ENCODE results near the gene APBA2. TPM values are rescaled to one million over a fixed set of nuclear protein-coding genes. Genes with fewer than 3 reads are reported as not detected.
"Not testable (repeated sequence)": the region's sequence is repeated elsewhere in the genome, so short reads cannot be mapped to it uniquely, and the experiment has no call there.

Gene APBA2
- total RNA-seq, 2 donors from 2014 or later = 9.1 to 9.8 TPM

DNA sequence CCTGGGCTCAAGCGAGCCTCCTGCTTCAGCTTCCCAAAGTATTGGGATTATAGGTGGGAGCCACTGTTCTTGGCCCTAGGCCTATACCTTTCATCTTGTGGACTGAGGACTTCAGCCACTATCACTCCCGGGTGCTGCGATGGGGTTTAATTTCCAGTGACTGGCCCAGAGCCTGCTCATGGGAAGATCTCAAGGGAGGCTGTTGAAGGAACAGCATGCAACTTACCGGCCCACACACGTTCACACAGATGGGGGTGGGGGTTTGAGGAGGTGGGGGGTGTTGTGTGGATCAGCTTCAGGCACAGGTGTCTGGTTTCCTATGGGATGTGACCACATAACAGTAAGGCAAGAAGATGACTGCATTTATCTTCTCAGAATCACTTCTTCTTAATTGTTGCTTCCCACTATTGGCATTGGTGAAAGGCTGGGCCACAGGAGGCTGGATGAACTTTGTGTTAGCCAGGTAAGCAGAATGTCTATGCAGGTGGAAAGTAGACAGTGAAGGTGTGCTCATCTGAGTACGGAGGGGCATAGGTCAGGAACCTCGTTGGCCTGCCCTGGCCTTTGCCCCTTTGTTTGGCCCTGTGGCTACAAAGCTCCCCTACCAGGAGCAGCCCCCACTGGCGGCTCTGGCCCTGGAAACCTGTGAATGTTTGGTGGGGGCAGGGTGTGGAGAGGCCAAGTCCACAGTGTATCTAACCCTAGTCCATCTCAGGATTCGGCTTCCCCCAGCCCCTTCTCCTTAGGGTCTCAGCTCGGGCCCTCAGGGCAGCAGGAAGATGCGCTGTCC lies 1.4 kb upstream of the APBA2 start:
- no peak overlapping the region for H3K27ac Mint-ChIP-seq
- no peaks in the 10 kb centered on the region for H3K27me3 Mint-ChIP-seq (ENCODE audit: low read depth)
- ATAC-seq (replicated peaks in 1 of 2) = no peak
- peaks cover 22% of the 10 kb centered on the region for H3K4me1 Mint-ChIP-seq (ENCODE audit: low read depth)
- no peaks in the 10 kb centered on the region for H3K9me3 Mint-ChIP-seq
- DNase-seq = no peak
- no peaks in the 10 kb centered on the region for H3K36me3 Mint-ChIP-seq (ENCODE audit: insufficient read depth in 2 of 2)
- H3K4me3 Mint-ChIP-seq = peak overlapping the region; percentile 67 to 70

DNA sequence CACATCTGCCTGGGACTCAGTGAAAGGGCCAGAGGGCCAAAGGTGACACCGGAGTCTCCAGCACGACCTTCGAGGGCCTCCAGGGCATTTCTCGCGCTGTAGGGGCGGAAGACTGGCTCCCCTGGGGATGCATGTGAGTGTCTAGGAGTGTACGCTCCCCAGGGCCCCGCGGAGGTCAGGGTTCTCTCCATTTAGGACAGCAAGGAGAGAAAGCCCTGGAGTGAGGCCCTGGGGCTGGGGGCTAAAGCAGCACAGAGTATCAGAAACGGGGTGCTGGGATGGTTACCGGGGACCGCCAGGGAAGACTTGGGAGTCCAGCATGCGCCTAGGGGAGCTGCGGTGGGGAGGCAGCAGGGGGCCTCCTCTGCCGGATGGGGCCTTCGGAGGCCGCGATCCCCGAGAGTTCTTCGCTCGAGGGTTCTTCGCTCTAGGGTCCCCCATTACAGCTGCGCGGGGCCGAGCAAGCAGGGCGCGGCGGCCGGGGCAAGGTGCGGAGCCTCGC lies 595 bp upstream of the APBA2 start:
- peak in 1 of 2 donors; percentile 14 for ATAC-seq (replicated peaks in 1 of 2)
- peak overlapping the region; percentile 67 to 70 for H3K4me3 Mint-ChIP-seq
- no peak overlapping the region for H3K27ac Mint-ChIP-seq
- no peaks in the 10 kb centered on the region for H3K9me3 Mint-ChIP-seq
- peak in 1 of 2 donors; percentile 15 for DNase-seq
- H3K4me1 Mint-ChIP-seq (ENCODE audit: low read depth) = peaks cover 30% of the 10 kb centered on the region
- H3K36me3 Mint-ChIP-seq (ENCODE audit: insufficient read depth in 2 of 2) = no peaks in the 10 kb centered on the region
- no peaks in the 10 kb centered on the region for H3K27me3 Mint-ChIP-seq (ENCODE audit: low read depth)

DNA sequence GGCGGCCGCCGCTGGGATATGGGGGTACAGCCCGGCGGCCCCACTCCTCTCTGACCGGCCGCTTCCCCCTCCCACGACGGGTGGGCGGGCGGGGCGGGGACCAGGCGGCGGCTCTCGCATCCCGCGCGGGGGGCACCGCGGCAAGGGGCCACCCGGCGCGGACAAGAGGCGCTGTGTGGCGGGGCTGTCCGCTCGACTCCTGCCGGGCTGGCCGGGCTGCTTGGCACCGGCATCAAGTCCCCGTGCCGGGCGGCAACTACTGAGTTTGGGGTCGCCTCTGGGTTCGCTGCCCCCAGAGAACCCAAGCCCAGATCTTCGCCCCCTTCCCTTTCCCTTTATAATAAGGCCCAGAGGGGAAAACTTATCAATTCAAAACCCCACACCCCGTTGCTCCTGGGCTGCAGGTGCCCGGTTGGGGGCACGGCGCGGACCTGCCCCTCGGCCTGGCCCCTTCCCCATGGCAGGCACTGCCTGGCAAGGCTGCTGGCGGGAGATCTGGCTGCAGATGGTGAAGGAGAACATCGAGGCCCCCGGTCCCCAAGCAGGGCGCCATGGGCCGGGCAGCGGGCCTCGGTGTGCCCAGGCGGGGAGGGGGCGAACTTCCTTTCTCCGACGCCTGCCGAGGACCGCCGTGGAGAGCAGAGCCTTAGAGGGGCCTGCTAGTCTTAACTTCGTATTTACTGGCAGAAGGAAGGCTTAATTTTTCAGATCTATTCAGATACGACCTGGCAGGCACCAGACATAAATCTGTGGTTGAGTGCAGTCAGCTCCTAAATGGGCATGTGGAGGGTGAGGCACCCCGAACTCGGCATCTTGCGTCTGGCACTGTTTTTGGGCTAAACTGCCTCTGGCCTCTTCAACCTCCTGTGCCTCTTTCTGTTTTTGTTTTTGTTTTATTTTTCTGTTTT lies 911 bp downstream of the APBA2 start:
- Mint-ChIP-seq H3K4me3 (peak overlapping the region; percentile 76 to 86), H3K36me3 (ENCODE audit: insufficient read depth in 2 of 2) (no peaks in the 10 kb centered on the region)

DNA sequence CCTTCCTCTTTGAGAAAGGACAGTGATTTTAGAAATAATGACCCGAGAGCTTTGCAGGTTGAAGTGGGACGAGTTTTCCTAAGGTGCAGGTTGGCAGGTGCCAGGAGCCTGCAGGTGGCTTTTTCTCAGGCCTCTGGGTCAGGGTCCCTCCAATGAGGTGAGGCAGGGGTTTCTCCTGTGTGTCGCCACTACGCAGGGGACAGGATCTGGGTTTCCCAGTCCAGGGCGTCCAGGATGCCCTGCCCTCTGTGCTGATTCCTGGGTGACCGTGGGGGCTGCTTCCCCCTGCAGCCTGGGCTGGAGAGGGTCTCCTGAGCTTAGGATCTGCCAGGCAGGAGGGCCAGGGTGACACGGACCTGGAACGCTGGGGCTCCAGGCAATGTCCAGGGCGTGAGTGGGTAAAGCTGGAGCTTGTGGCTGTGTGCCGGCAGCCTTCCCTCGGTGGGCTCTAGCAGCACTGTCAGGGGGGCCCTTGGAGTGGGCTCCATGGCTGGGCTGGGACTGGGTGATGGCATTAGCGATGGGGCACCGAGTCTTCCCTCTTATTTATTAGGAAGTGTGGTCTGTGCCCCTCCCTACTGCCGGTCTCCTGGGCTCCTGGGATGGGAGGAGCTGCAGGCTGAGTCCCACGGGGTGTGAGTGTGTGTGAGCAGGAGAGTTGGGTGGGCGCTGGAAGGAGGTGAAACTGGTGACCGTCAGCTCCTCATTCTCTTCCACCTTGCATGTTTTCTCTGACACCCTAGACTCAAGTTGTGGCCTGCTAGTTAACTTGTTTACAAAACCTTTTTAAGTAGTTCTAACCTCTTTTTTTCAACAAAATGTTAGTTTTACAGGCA lies 1.8 kb downstream of the APBA2 start:
- no peak for DNase-seq
- H3K9me3 Mint-ChIP-seq = no peaks in the 10 kb centered on the region
- peak overlapping the region; percentile 76 to 86 for H3K4me3 Mint-ChIP-seq
- H3K4me1 Mint-ChIP-seq (ENCODE audit: low read depth) = peaks cover 45% of the 10 kb centered on the region
- ATAC-seq (replicated peaks in 1 of 2) = no peak
- peak overlapping the region; percentile 21 for H3K27ac Mint-ChIP-seq
- H3K27me3 Mint-ChIP-seq (ENCODE audit: low read depth) = no peaks in the 10 kb centered on the region
- H3K36me3 Mint-ChIP-seq (ENCODE audit: insufficient read depth in 2 of 2) = no peaks in the 10 kb centered on the region

More for the DNA sequence above, 911 bp downstream of the APBA2 start:
- ATAC-seq (replicated peaks in 1 of 2) (peak in 1 of 2 donors; percentile 21), DNase-seq (peak in 1 of 2 donors; percentile 20)
- Mint-ChIP-seq H3K27ac (peak overlapping the region; percentile 21), H3K27me3 (ENCODE audit: low read depth) (no peaks in the 10 kb centered on the region), H3K4me1 (ENCODE audit: low read depth) (peaks cover 45% of the 10 kb centered on the region), H3K9me3 (no peaks in the 10 kb centered on the region)

DNA sequence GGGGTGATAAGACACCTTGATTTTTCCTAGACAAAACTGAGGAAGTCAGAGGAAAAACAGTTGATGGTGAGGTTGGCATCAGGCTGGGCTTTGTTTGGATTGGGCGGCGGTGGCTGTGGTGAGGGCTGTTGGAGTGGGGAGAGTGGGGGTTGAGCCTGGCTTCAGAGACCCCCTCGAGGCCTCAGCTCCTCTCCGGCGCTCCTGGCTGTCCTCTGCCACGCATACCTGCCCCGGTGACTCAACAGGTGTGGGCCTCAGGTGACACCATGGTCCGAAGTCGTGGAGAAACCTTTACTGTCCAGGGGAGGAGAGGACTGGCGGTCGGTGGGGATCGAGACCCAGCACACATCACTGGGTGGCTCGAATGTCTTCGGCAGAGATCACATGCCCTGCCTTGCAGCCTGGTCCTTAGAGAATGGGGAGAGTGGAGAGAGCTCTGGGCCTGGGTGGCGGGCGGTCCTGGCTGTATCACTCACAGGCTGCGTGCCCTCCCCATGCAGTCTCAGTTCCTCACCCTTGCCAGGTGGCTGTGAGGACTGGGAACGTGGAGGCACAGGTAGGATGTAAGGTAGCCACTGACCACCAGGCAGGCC lies 2.6 kb downstream of the APBA2 start:
- ATAC-seq (replicated peaks in 1 of 2) (no peak), DNase-seq (no peak)
- peak overlapping the region in 1 of 2 donors; percentile 86 for H3K4me3 Mint-ChIP-seq
- H3K27ac Mint-ChIP-seq = no peak overlapping the region
- H3K9me3 Mint-ChIP-seq = no peaks in the 10 kb centered on the region
- H3K27me3 Mint-ChIP-seq (ENCODE audit: low read depth) = no peaks in the 10 kb centered on the region
- H3K4me1 Mint-ChIP-seq (ENCODE audit: low read depth) = peaks cover 50% of the 10 kb centered on the region
- H3K36me3 Mint-ChIP-seq (ENCODE audit: insufficient read depth in 2 of 2) = no peaks in the 10 kb centered on the region

DNA sequence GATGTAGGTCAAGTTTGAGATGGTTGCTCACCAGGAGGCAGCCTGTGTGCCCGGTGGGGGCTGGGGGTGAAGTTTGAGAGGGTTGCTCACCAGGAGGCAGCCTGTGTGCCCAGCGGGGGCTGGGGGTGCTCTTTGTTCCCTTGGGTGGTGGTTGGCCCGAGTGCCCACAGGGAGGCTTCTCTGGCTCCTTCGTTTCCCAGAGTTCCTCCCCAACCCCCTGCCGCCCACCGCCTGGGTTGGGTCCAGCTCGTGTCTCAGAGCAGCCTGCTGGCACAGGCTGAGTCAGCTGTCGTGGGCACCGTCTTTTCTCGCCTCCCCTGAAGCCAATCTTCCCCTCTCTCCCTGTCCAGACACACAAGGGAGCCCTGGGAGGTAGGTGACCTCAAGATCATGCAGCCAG lies 3.1 kb downstream of the APBA2 start:
- Mint-ChIP-seq H3K4me3 (no peak overlapping the region), H3K4me1 (ENCODE audit: low read depth) (peaks cover 50% of the 10 kb centered on the region), H3K27ac (no peak overlapping the region), H3K9me3 (no peaks in the 10 kb centered on the region), H3K27me3 (ENCODE audit: low read depth) (no peaks in the 10 kb centered on the region), H3K36me3 (ENCODE audit: insufficient read depth in 2 of 2) (no peaks in the 10 kb centered on the region)
- ATAC-seq (replicated peaks in 1 of 2) (no peak), DNase-seq (no peak)

DNA sequence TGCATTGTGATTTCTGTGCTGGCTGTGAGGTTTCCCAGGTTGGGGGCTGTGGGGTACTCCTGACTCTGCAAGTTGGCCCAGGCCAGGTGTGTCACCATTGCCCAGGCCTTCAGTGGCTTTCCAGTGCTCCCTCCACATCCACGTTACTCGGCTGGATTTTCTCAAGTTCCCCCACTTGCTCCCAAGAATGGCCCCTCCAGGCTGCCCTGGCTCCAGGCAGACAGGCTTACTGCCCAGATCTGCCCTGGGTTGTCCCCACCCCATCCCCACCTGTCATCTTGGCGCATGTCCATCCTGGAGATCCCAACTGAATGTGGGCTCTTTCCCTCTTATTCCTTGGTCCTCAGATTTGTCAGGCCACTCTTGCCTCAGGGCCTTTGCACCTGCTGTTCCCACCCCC lies 3.6 kb downstream of the APBA2 start:
- Mint-ChIP-seq H3K36me3 (ENCODE audit: insufficient read depth in 2 of 2) (no peaks in the 10 kb centered on the region), H3K9me3 (no peaks in the 10 kb centered on the region), H3K27ac (no peak overlapping the region), H3K4me3 (peak overlapping the region in 1 of 2 donors; percentile 47), H3K4me1 (ENCODE audit: low read depth) (peaks cover 50% of the 10 kb centered on the region), H3K27me3 (ENCODE audit: low read depth) (no peaks in the 10 kb centered on the region)
- DNase-seq (no peak), ATAC-seq (replicated peaks in 1 of 2) (no peak)

DNA sequence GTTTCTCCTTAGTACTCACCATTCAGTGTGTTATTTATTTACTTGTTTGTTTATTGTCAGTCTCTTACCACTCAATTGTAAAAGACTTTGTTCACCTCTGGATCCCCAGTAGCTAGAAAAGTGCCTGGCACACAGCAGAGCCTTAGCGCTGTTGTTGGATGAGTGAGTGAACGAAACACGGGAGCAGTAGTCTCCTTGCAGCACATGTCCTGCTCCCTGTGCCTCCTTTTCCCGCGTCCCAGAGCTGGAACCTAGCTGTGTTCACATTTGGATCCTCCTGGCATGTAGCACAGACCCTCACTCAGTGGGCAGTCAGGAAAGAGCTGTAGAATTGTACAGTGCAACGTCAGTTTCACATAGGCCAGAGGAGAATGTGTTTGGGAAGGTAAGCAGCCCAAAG lies 4.1 kb downstream of the APBA2 start:
- not testable (repeated sequence) for H3K36me3 Mint-ChIP-seq (ENCODE audit: insufficient read depth in 2 of 2); H3K27ac Mint-ChIP-seq; ATAC-seq (replicated peaks in 1 of 2); H3K9me3 Mint-ChIP-seq; DNase-seq; H3K27me3 Mint-ChIP-seq (ENCODE audit: low read depth)
- Mint-ChIP-seq H3K4me3 (peak overlapping the region in 1 of 2 donors; percentile 47), H3K4me1 (ENCODE audit: low read depth) (peaks cover 50% of the 10 kb centered on the region)

DNA sequence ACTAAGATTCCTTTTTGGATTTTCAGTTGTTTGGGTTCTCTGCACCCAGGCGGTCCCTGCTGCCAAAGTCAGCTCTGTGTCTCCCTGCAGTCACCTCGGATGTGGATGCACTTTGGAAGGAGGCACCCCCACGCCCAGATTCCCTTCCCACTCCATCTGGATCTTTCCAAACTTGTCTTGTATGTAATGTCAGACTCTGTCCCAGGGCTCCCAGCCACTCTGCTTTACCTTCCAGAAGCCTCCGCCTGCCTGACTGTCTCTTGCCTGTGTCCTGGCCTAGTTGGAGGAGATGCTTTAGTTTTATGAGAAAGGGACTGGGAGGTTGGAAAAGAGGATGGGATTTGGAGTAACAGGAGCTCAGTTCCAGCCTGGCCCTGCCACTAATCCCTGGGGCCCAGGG lies 4.5 kb downstream of the APBA2 start:
- DNase-seq; H3K9me3 Mint-ChIP-seq; ATAC-seq (replicated peaks in 1 of 2); H3K36me3 Mint-ChIP-seq (ENCODE audit: insufficient read depth in 2 of 2); H3K27me3 Mint-ChIP-seq (ENCODE audit: low read depth): not testable (repeated sequence)
- peak overlapping the region; percentile 53 to 84 for H3K4me3 Mint-ChIP-seq
- H3K27ac Mint-ChIP-seq = peak overlapping the region; percentile 92
- H3K4me1 Mint-ChIP-seq (ENCODE audit: low read depth) = peaks cover 50% of the 10 kb centered on the region

DNA sequence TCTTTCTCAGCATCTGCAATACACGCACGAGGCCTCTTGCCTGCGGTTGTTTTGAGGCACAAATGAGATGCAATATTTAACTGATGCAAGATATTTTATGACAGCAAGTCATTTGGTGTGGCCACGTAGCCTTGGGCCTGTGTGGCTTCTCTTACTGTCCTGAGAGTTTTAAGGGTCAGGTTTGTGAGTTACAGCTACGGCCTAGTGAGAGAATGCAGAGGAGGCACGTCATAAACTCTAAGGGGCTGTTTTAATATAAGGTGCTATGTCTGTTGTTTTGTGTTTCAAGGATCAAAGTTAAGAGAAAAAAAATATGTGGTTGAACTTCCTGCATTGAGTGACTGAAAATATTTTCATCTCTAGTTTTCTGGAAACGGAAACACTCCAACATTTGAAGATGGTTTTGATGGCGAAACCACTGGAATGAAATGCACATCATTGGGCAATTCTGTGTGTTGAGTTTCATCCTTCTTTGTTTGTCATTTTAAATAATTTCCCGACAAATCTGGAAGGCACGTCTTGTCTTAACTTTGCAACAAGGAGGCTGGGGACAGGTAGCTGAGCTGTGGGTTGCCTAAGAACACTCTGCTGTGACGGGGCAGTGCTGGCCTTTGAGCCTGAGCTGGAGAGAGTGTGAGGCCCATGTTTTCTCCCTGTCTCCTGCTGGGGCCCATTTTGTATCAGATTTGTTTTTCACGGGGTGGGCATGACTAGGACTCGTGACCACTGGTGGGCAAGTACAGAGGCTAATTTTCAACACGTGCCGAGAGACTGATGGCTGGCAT lies 5.1 kb downstream of the APBA2 start:
- Mint-ChIP-seq H3K4me3 (peak overlapping the region; percentile 53 to 84), H3K27me3 (ENCODE audit: low read depth) (no peaks in the 10 kb centered on the region), H3K36me3 (ENCODE audit: insufficient read depth in 2 of 2) (no peaks in the 10 kb centered on the region), H3K4me1 (ENCODE audit: low read depth) (peaks cover 50% of the 10 kb centered on the region), H3K27ac (peak overlapping the region; percentile 92), H3K9me3 (no peaks in the 10 kb centered on the region)
- ATAC-seq (replicated peaks in 1 of 2) (peak; percentile 45 to 48), DNase-seq (peak; percentile 20 to 41)

DNA sequence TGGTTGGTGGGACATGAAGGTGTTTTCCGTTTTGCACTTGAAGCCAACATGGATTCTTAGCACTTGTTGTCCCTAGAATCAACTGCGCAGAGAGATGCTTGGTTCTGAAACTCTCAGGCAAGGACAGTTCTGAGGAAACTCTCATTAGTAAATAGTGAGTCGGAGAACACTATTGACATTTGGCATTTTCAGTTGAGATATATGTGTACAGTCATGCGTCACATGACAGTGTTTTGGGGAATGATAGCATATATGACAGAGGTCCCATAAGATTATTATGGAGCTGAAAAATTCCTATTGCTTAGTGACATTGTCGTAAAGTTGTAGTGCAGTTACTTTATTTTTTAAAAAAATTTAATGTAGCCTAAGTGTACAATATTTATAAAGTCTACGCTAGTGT lies 5.8 kb downstream of the APBA2 start:
- H3K27me3 Mint-ChIP-seq (ENCODE audit: low read depth) = no peaks in the 10 kb centered on the region
- H3K4me3 Mint-ChIP-seq = peak overlapping the region; percentile 53 to 84
- H3K9me3 Mint-ChIP-seq = no peaks in the 10 kb centered on the region
- DNase-seq (no peak), ATAC-seq (replicated peaks in 1 of 2) (no peak)
- H3K27ac Mint-ChIP-seq = peak overlapping the region; percentile 13
- no peaks in the 10 kb centered on the region for H3K36me3 Mint-ChIP-seq (ENCODE audit: insufficient read depth in 2 of 2)
- peaks cover 50% of the 10 kb centered on the region for H3K4me1 Mint-ChIP-seq (ENCODE audit: low read depth)
